GM12864 (cell line): ENCODE measurements around the gene RNF220.

Experiments
- DNase-seq: peaks from one replicate; pipeline ENCODE4 v3.0.0-alpha.2; 2011; ENCODE audit warnings: low read depth
- H3K4me3 ChIP-seq: 2 replicates; pipeline ENCODE4 v1.5.1; 2011; ENCODE audit warnings: mild to moderate bottlenecking, low read depth, low read length, control low read depth
- CTCF ChIP-seq: IDR thresholded peaks from 2 replicates; pipeline ENCODE4 v1.5.1; 2011; ENCODE audit warnings: low read depth, mild to moderate bottlenecking, moderate library complexity, low read length, control low read depth, inconsistent platforms; ENCODE audit errors: missing control alignments

The RNF220 gene

DNA sequence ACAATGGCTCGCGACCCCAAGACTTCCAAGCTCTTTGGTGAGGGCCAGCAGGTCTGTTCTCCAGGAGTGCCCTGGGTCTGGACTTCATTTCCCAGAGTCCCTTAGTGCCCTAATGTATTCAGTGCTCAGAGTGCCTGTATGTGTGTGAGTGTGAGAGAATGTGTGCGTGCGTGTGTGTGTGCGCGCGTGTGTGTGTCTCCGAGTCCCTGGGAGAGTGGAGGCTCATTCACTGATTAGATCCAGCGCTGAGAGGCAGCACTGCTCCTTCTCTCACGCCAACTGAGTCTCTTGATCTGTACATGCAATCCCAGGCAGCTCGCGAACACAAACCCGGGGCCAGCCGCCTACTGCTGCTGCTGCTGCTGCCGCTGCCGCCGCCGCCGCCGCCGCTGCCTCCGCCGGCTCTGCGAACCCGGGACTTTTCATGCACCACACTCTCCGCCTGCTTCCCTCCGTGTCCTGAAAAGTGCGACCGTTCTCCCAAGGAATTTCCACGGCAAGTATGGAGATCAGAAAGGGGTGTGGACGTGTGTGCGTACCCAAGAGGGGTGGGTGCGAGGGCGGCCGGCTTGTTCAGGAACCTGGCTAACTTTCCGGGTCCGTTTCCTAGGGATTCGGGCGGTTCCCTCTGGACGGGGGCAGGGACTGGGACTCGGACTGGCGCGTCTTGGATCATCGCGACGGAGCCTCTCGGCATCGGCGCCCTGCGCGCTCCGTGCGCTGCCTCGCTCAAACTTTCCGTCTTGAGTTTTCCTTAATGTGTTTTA is at the start of gene RNF220:
TSS of gene RNF220 (plus strand) at position 225 of the 767 bp plus-strand sequence.
- DNase-seq = peak; percentile 5
- H3K4me3 ChIP-seq = peak within 1 kb of the TSS; percentile 35
- no peak for TF ChIP-seq CTCF

DNA sequence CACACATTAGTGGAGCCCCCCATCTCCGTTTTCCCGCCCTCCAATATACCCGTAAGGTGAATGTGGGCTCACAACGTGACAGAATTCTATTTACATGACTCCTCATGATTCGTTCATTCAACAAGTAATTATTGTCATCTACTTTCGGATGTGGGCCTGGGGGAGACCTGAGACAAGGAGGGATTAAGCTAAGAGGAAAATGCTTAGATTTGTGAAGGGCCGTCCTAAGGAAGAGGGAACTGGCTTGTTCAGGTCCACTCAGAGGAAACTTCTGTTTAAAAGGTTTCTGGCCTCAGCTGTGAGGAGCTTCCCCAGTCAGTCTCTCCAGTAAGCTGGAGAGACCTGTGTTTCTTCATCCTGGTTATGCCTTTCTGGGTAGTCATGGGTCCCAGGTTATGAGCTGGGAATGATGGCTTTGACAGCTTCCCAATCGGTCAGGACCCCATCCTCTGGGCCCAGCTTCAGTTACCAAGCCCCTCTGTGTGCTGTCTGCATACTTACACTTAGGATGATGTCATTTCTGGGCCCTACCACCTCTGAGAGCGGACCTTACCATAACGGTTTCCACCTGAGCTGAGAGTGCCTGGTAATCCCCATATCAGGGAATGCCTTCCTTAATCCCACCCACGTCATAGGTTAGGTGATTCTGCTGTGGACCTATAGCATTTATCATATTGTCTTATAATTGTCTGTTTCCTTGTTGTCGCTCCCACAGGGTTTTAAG is 49.3 kb upstream of the RNF220 start:
- DNase-seq = no peak
- peak overlapping the region; percentile 63 for H3K4me3 ChIP-seq
- TF ChIP-seq CTCF = no peak

- H3K4me3 ChIP-seq = no peak overlapping the region
- no peak for DNase-seq
- TF ChIP-seq CTCF = no peak
These were observed 47.3 kb upstream of the RNF220 start for GRCh38 chr1:44357710-44358109.

DNA sequence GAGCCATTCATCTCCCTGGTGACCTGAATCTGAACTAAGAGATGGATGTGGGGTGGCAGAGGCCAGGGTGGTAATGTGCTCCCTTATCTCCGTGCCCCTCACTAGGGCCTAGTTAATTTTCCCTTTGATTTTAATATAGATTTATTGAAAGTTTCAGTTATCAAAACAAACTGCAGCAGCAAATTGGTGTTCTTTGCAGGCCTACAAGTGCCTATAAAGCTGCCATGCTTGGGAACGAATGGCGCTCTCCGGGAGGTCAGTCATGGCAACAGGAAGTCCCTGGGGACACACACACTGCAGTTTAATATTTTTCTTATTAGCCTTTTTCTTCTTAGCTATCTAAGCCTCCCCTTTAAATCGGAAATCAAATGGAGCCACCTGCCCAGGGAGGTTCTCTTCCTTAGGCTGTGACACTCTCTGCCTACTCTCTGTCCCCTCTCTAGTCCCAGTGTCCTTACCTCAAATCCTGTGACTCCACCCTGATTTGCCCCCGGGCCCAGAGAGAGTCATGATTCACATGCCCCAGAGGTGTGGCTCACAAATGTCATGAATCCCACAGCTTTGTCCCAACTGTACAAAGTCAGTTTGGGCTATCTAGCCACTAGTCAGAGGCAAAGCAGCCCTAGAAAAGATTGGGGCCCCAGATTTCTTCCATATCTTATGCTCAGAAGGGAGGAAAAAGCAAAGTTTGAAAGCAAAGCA is 45.7 kb upstream of the RNF220 start:
- DNase-seq = no peak
- H3K4me3 ChIP-seq = no peak overlapping the region

GRCh38 chr1:44361478-44361877 is 43.6 kb upstream of the RNF220 start:
- no peak for DNase-seq
- no peak for TF ChIP-seq CTCF

More for the DNA sequence above, 45.7 kb upstream of the RNF220 start:
- no peak for TF ChIP-seq CTCF

DNA sequence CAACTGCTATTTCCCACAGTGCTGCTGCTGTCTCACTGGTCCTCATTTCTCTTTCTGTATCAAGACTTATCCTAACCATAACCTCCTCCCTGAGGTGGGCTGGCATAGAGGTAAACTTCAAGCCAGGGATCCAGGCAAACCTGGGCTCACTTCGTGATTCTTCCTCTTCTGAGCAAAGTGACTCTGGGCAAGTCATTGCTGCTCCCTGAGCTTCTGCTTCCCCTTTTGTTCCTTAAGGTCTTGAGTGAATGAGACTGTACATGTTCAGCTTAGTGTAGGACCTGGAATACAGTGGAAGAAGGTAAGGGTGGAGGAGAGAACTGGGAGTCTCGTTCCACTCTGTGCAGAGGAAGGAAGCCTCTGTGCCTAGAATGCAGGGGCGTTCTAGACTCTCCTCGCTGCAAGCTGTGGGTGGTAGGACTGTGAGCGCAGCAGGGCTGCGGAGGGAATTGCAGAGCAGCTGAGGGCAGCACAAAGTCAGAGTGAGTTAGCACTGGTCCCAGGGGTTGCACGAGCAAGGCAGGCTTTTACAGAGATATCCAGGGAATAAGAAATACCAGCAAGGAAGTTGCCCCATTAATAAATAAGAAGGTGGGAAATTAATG is 38.6 kb upstream of the RNF220 start:
- no peak for TF ChIP-seq CTCF
- DNase-seq = no peak
- H3K4me3 ChIP-seq = no peak overlapping the region

More at GRCh38 chr1:44361478-44361877, 43.6 kb upstream of the RNF220 start:
- H3K4me3 ChIP-seq = no peak overlapping the region
